Measurements from ENCODE around the gene SELENOM. TPM values are rescaled to one million over a fixed set of nuclear protein-coding genes. Genes with fewer than 3 reads are reported as not detected.

Gene SELENOM, protein sequence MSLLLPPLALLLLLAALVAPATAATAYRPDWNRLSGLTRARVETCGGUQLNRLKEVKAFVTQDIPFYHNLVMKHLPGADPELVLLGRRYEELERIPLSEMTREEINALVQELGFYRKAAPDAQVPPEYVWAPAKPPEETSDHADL
- 58.1 and 84.4 TPM in 2 replicates for total RNA-seq

DNA sequence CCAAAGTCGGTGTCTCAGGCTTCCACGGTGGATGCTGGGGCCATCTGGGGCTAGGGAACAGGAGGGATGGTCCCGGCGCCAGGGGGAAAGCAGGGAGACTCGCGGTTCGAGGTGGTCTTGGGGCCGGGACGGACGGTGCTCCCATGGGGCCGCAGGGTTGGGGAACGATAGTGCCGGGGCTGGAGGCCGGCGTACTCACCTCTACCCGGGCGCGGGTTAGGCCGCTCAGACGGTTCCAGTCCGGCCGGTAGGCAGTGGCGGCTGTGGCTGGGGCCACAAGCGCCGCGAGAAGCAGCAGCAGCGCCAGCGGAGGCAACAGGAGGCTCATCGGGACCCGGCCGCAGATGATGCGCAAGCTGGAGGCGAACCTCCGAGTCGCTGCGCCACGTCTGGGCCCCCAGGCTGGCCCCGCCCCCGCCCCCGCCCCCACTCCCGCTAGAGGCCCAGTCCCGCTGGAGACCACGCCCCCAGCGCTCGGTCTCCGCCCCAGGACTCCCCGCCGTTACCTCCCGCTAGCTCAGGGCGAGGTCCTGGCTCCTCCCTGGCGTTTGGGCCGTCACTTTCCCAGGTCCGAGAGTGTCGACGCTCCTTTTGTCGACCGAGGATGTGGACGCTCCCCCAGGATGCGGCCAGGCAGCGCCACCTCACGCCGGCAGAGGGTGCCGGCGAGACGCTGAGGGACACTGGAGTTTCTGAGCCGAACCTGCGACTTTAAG lies at the start of gene SELENOM:
TSS of gene SELENOM (minus strand) at position 391 of the 716 bp plus-strand sequence. CDS start at position 328, 63 bp downstream.

DNA sequence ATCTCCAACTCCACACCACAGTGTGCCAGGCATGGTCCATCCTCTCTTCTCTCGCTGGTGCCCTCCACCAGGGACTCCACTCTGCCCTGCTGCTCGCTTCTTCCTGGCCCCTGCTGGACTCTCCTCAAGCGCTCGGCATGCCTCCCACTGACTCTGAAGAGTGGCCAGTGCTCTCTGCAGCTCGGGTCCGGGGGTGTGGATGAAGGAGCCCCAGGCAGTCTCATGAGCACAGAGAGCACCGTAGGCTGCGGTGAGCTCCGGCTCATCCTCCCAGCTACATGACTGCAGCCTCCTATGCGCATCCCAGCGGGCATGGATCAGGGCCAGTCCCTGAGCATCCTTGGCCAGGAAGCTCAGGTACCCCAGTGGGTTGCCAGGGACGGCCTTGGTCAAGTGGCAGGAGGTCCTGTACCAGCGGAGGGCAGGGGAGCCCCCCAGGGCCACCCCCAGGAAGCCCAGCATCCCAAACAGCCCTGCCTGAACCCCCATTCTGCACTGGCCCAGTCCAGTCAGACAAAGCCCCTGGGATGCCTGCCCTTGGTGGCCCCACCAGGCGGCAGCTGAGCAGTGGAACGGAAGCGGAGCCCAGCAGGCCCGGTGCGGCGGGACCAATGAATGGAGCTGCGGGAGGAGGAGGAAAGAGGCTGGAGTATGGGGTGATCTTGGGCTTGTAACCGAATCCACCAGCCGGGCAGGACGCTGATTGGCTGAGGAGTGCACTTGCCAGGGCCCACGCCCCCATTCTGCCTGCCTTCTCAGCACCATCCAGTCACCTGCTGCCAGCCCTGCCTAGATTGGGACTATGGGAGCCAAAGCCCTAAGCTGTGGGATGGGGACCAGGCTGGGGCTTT lies 32.7 kb upstream of the SELENOM start, which contains the start of gene PLA2G3:
TSS of gene PLA2G3 (minus strand) at position 643 of the 851 bp plus-strand sequence. CDS start at position 489, 154 bp downstream.

GRCh38 chr22:31122532-31123291 lies 15.3 kb upstream of the SELENOM start, which contains the start of gene INPP5J:
TSS of gene INPP5J (plus strand) at chr22:31122966. CDS start at chr22:31123015, 49 bp downstream.

GRCh38 chr22:31080848-31081649 lies 26.3 kb downstream of the SELENOM start, which contains the start of gene SMTN:
TSS of gene SMTN (plus strand) at chr22:31081318. CDS start at chr22:31083259, 1,941 bp downstream.

Other genes starting within 250 kb of the SELENOM start
- 8.0 and 10.5 TPM in 2 replicates for gene MORC2, start 138.8 kb downstream of the SELENOM start, total RNA-seq
- 17.5 and 21.2 TPM in 2 replicates for gene TUG1, start 138.3 kb downstream of the SELENOM start, total RNA-seq
- gene SMTN, start 26.2 kb downstream of the SELENOM start, total RNA-seq = 403 and 462 TPM in 2 replicates
- 0.08 and 0.34 TPM in 2 replicates for gene INPP5J, start 15.4 kb upstream of the SELENOM start, total RNA-seq
- 0.23 and 0.31 TPM in 2 replicates for gene PLA2G3, start 32.9 kb upstream of the SELENOM start, total RNA-seq
- gene RNF185, start 52.6 kb upstream of the SELENOM start, total RNA-seq = 17.5 and 21.2 TPM in 2 replicates
- gene LIMK2, start 104.7 kb upstream of the SELENOM start, total RNA-seq = 80.4 and 96.8 TPM in 2 replicates
- gene PIK3IP1, start 184.9 kb upstream of the SELENOM start, total RNA-seq = 13.8 and 35.1 TPM in 2 replicates
- 9.8 and 12.7 TPM in 2 replicates for gene PATZ1, start 238.8 kb upstream of the SELENOM start, total RNA-seq